Coronary artery (tissue), 2 donors: ENCODE data around the gene NARS2.
"Not testable (repeated sequence)": the region's sequence is repeated elsewhere in the genome, so short reads cannot be mapped to it uniquely, and the experiment has no call there.

Experiments used
- DNase-seq: peaks from one replicate; pipeline ENCODE4 v3.0.0-alpha.2; 2017; ENCODE audit warnings: low spot score
- H3K27ac ChIP-seq, 2 donors: fragments of 200-600 bp; sonication (generic); one replicate each; pipeline ENCODE4 v1.5.1; 2016 to 2019
- H3K4me3 ChIP-seq: fragments of 200-600 bp; sonication (generic); 2 replicates; pipeline ENCODE4 v1.5.1; 2016; ENCODE audit warnings: mild to moderate bottlenecking, moderate library complexity
- CTCF ChIP-seq: fragments of 200-600 bp; sonication (generic); IDR thresholded peaks from one replicate; pipeline ENCODE4 v1.5.1; 2019; ENCODE audit warnings: antibody characterized with exemption

NARS2 gene

GRCh38 chr11:78526497-78527146 lies 48.0 kb downstream of the NARS2 start:
- no peak for TF ChIP-seq CTCF
- Histone ChIP-seq H3K4me3 (no peak overlapping the region), H3K27ac (no peak overlapping the region)
- DNase-seq: no peak

GRCh38 chr11:78525720-78526119 lies 48.9 kb downstream of the NARS2 start:
- H3K27ac ChIP-seq: no peak overlapping the region
- no peak for TF ChIP-seq CTCF
- no peak overlapping the region for H3K4me3 ChIP-seq
- DNase-seq: no peak

GRCh38 chr11:78520230-78520629 lies 54.4 kb downstream of the NARS2 start:
- H3K27ac ChIP-seq: no peak overlapping the region
- H3K4me3 ChIP-seq: no peak overlapping the region
- no peak for TF ChIP-seq CTCF
- no peak for DNase-seq

- Histone ChIP-seq H3K4me3 (no peak overlapping the region), H3K27ac (no peak overlapping the region)
- TF ChIP-seq CTCF: no peak
- DNase-seq: no peak
These were observed 58.4 kb downstream of the NARS2 start for GRCh38 chr11:78516281-78516680.

DNA sequence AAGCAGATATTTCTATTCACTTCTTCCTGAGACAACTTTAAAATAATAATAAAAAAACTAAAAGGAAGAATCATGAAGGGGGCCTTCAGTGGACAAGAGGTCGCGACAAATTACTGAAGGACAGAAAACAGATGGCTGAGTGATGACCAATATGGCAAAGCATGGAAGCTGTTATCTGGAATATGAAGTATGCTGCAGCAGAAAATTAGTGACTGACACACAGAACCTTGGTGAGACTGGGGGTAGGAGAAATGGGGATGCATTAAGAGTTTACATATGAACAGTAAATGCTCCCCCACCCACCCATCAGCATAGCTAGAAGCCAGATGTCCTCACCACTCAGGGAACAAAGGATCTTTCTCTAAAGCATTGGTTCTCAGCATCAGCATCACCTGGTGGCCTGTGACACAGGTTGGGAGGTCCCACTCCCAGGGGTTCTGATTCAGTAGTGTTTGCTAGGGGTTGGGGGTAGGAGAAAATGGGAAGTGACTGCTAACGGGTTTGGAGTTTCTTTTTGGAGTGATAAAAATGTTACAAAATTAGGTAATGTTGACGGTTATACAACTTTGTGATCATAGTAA lies 59.7 kb downstream of the NARS2 start:
- TF ChIP-seq CTCF: no peak
- no peak for DNase-seq
- H3K4me3 ChIP-seq: no peak overlapping the region

GRCh38 chr11:78513085-78513484 lies 61.6 kb downstream of the NARS2 start:
- not testable (repeated sequence) for DNase-seq, H3K27ac ChIP-seq, H3K4me3 ChIP-seq

More for the DNA sequence above, 59.7 kb downstream of the NARS2 start:
- no peak overlapping the region for H3K27ac ChIP-seq

DNA sequence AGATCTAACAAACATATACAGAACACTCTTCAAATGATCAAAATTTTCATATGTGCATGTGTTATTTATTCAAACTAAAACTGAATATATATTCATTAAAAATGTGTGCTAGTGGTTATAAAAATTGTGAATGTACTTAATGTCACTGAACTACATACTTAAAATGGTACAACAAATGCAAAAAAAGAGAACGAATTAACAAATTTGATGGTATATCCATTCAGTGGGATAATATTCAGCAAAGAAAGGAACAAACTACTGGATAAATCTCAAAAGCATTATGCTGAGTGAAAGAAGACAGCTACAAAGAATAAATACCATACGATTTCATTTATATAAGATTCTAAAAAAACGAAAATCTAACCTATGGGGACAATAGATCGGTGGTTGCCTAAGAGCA lies 64.1 kb downstream of the NARS2 start:
- no peak for DNase-seq
- H3K27ac ChIP-seq: no peak overlapping the region
- H3K4me3 ChIP-seq: no peak overlapping the region
- no peak for TF ChIP-seq CTCF
